Heart left ventricle (tissue), 16 donors: ENCODE measurements around the gene FAM217B. TPM values are rescaled to one million over a fixed set of nuclear protein-coding genes. Genes with fewer than 3 reads are reported as not detected.

Experiments
- ATAC-seq, 4 donors: fragments of 200-7000 bp; cut with Tn5 transposase; one replicate each; pipeline ENCODE4 v1.9.1; 2020 to 2022; ENCODE audit warnings: moderate library complexity in 4 of 4, mild to moderate bottlenecking in 3 of 4, moderate number of reproducible peaks in 1 of 4
- DNase-seq, 5 donors: peaks; one replicate each; pipeline ENCODE4 v3.0.0-alpha.2; 2020
- H3K27ac ChIP-seq, 12 donors: fragments of 200-600 bp; sonication (generic) in 4 of 12; one replicate each; pipeline versions ENCODE4 v1.5.0 to v1.8.0; 2016 to 2022; ENCODE audit warnings: mild to moderate bottlenecking in 2 of 12
- H3K27me3 ChIP-seq, 9 donors: fragments of 200-600 bp; sonication (generic) in 2 of 9; one replicate each; pipeline versions ENCODE4 v1.5.1 to v1.8.0; 2016 to 2022; ENCODE audit warnings: mild to moderate bottlenecking in 3 of 9
- H3K36me3 ChIP-seq, 9 donors: fragments of 200-600 bp; sonication (generic) in 2 of 9; one replicate each; pipeline versions ENCODE4 v1.5.0 to v1.8.0; 2018 to 2022; ENCODE audit warnings: mild to moderate bottlenecking in 2 of 9
- H3K4me1 ChIP-seq, 12 donors: fragments of 200-600 bp; sonication (generic) in 4 of 12; one replicate each; pipeline versions ENCODE4 v1.5.0 to v1.8.0; 2016 to 2022; ENCODE audit warnings: mild to moderate bottlenecking in 3 of 12
- H3K4me3 ChIP-seq, 12 donors: fragments of 200-600 bp; sonication (generic) in 4 of 12; one replicate each; pipeline versions ENCODE4 v1.5.0 to v1.8.0; 2017 to 2022; ENCODE audit warnings: mild to moderate bottlenecking in 9 of 12, moderate library complexity in 4 of 12
- H3K9me3 ChIP-seq, 12 donors: fragments of 200-600 bp; sonication (generic) in 4 of 12; one replicate each; pipeline versions ENCODE4 v1.5.0 to v1.8.0; 2016 to 2022; ENCODE audit warnings: mild to moderate bottlenecking in 1 of 12
- POLR2A ChIP-seq, 2 donors: fragments of 450-650 bp; IDR thresholded peaks; one replicate each; pipeline ENCODE4 v1.6.1; 2017; ENCODE audit warnings: antibody characterized with exemption in 2 of 2, mild to moderate bottlenecking in 2 of 2, moderate library complexity in 2 of 2
- WGBS, 4 donors: extraction: QIAGEN DNeasy Blood & Tissue Kit in 2 of 4; methylation state at CpG; one replicate each; pipeline versions ENCODE4 v1.1.5 to v1.1.7; 2013 to 2018; 5-methylcytosine and 5-hydroxymethylcytosine counted together
- intact Hi-C, 10 donors: fragments of 100-400 bp; cut with DNase I; formaldehyde crosslinking; loops; one replicate each; pipeline versions ENCODE4 v1.11.1 to v1.14.2; 2022
- polyA plus RNA-seq, 2 donors: library from polyadenylated mRNA; stranded (reverse); fragments of 200-250 nt; gene quantifications; one replicate each; pipeline ENCODE4 v1.2.3, GENCODE V29; 2013
- total RNA-seq, 9 donors: library from RNA; depleted of rRNA in 2 of 9; stranded (reverse); fragments of >200 nt in 2 of 9; fragmentation: NEBNext Ultra II Directional in 3 of 9; extraction: Animal tissue kit (Norgen Biotek cat#: 25700) in 3 of 9; gene quantifications; one replicate each; pipeline versions ENCODE4 v1.1.0 to v1.2.4, GENCODE V29; 2016 to 2023
- TF ChIP-seq, protein P1 (sequence below), 12 donors: fragments of 200-600 bp; sonication (generic) in 4 of 12; IDR thresholded peaks; one replicate each; pipeline versions ENCODE4 v1.5.0 to v1.8.0; 2018 to 2022; ENCODE audit warnings: antibody characterized with exemption in 12 of 12, mild to moderate bottlenecking in 5 of 12
- donor health status: ischemic (EF 13 %, LVEDD 7.1; RV severe dilation, severe dysfunction).
- donor health status: healthy with polysubstance abuse.
- donor health status: DM: no; HTN: yes; CAD: no.
- donor health status: DM: no; HTN: no; CAD: no.
- donor health status: ischemic (EF 25% LVEDD 6.9; RV normal size, moderate dysfunction).
- donor health status: ischemic (EF 25% LVEDD 5.7; RV mildly dilated, moderate dysfunction).
- donor health status: healthy.
- donor health status: DM: yes; HTN: yes; CAD: no.
- donor health status: ischemic (EF 35%, LVEDD 5.7; RV mildly dilated, moderate dysfunction).
- donor health status: nonischemic (EF 11% LVEDD 7.7; RV severe dilation, severe dysfunction).
- donor health status: DM: yes; HTN: yes; CAD: no.
- donor health status: PGD.
- donor health status: ischemic (EF 29% LVEDD 5.4; RV normal size, mild dysfunction).
- donor health status: nonischemic (EF 23%, LVEDD 6.1; RV moderate dilation, normal function).

FAM217B gene
- total and polyA plus RNA-seq, 11 donors = 5.8 to 38.0 (median 24.7) TPM

DNA sequence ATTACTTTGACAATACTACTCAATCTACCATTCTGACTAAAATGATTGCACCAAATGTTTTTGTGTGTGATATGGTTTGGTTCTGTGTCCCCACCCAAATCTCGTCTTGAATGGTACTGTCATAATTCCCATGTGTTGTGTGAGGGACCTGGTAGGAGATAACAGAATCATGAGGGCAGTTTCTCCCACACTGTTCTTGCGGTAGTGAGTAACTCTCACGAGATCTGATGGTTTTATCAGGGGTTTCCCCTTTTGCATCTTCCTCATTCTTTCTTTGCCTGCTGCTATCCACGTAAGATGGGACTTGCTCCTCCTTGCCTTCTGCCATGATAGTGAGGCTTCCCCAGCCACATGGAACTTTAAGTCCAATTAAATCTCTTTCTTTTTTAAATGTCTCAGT is 27.6 kb upstream of the FAM217B start:
- H3K4me3 ChIP-seq = no peak overlapping the region
- H3K27ac ChIP-seq = no peak overlapping the region
- no peaks in the 10 kb centered on the region for H3K36me3 ChIP-seq
- ATAC-seq (no peak), DNase-seq (no peak)
- TF ChIP-seq, protein P1, sequence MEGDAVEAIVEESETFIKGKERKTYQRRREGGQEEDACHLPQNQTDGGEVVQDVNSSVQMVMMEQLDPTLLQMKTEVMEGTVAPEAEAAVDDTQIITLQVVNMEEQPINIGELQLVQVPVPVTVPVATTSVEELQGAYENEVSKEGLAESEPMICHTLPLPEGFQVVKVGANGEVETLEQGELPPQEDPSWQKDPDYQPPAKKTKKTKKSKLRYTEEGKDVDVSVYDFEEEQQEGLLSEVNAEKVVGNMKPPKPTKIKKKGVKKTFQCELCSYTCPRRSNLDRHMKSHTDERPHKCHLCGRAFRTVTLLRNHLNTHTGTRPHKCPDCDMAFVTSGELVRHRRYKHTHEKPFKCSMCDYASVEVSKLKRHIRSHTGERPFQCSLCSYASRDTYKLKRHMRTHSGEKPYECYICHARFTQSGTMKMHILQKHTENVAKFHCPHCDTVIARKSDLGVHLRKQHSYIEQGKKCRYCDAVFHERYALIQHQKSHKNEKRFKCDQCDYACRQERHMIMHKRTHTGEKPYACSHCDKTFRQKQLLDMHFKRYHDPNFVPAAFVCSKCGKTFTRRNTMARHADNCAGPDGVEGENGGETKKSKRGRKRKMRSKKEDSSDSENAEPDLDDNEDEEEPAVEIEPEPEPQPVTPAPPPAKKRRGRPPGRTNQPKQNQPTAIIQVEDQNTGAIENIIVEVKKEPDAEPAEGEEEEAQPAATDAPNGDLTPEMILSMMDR (IDR thresholded peaks at IDR 0.05) = no peak
- no peak for TF ChIP-seq POLR2A (IDR thresholded peaks at IDR 0.05)
- H3K9me3 ChIP-seq = no peaks in the 10 kb centered on the region
- no peaks in the 10 kb centered on the region for H3K27me3 ChIP-seq
- intact Hi-C loops = no loop called here
- no peaks in the 10 kb centered on the region for H3K4me1 ChIP-seq
- WGBS, 4 donors = 71 to 79% (median 75%) methylated on average over 4 of the region's 4 CpGs

DNA sequence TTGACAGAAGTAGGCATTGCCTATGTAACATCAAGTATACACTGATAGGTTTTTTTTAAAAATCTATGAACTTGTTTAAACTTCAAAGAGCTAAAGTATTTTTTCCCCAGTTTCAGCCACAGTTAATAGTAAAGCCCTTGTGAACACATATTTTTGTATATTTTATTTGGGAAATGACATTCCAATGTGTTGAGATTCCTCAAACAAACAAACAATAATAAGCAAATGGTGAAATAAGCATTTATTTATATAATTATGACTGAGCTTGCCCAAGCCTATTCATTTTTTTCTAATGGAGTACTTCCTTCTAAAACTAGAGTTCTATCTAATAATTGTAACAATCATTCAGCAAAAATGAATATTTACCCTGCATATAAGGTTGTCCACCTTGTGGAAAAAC is 19.2 kb upstream of the FAM217B start:
- H3K27ac ChIP-seq = no peak overlapping the region
- DNase-seq (no peak), ATAC-seq (no peak)
- no peaks in the 10 kb centered on the region for H3K27me3 ChIP-seq
- H3K36me3 ChIP-seq = no peaks in the 10 kb centered on the region
- H3K9me3 ChIP-seq = no peaks in the 10 kb centered on the region
- TF ChIP-seq POLR2A (IDR thresholded peaks at IDR 0.05) = no peak
- TF ChIP-seq, protein P1 (IDR thresholded peaks at IDR 0.05) = no peak
- no peaks in the 10 kb centered on the region for H3K4me1 ChIP-seq
- intact Hi-C loops = no loop called here
- H3K4me3 ChIP-seq = no peak overlapping the region

DNA sequence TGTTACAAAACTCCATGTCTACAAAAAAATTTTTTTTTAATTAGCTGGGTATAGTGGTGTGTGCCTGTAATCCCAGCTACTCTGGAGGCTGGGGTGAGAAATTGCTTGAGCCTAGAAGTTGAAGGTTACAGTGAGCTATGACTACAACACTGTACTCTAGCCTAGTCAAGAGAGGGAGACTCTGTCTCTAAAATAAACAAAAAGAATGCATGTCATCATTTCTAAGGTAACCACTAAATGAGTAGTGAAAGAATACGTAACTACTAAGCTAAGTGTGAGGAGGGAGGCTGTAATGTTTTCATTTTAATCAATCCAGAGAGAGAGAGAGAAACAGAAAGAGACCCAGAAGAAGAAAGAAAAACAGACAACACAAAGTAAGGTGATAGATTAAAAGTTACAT is 16.7 kb upstream of the FAM217B start:
- ATAC-seq = no peak
- intact Hi-C loops = no loop called here
- 94 to 99% (median 94%) methylated on average over 1 of the region's 1 CpG for WGBS, 4 donors

DNA sequence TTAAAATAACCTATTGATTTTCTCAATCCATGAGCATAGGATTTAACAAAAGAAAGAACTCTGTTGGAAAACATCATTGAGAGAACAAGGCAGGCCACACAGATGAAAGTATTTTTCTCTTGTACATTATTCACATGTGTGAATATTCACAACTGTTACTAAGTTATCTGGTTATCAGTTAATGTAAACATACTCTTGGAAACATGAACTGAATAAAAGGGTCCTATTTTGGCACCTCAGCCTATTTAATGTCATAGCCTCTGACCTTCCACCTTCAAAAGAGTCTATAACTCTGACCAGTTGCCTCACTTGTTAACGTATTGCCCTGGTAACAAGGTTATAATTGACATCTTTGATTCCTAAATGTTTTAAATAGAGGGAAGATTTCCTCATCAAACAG is 14.8 kb upstream of the FAM217B start:
- no peak overlapping the region for H3K4me3 ChIP-seq
- no peaks in the 10 kb centered on the region for H3K27me3 ChIP-seq
- no peaks in the 10 kb centered on the region for H3K9me3 ChIP-seq
- ATAC-seq = no peak
- no peak overlapping the region for H3K27ac ChIP-seq
- no peaks in the 10 kb centered on the region for H3K4me1 ChIP-seq
- DNase-seq = no peak
- H3K36me3 ChIP-seq = no peaks in the 10 kb centered on the region
- 93 to 99% (median 95%) methylated on average over 1 of the region's 1 CpG for WGBS, 4 donors
- intact Hi-C loops = no loop called here
- TF ChIP-seq POLR2A (IDR thresholded peaks at IDR 0.05) = no peak
- TF ChIP-seq, protein P1 (IDR thresholded peaks at IDR 0.05) = no peak

More for the DNA sequence above, 16.7 kb upstream of the FAM217B start:
- no peaks in the 10 kb centered on the region for H3K9me3 ChIP-seq
- H3K36me3 ChIP-seq = no peaks in the 10 kb centered on the region
- H3K27ac ChIP-seq = no peak overlapping the region
- no peak for DNase-seq
- TF ChIP-seq, protein P1 (IDR thresholded peaks at IDR 0.05) = no peak
- TF ChIP-seq POLR2A (IDR thresholded peaks at IDR 0.05) = no peak
- H3K27me3 ChIP-seq = no peaks in the 10 kb centered on the region
- no peak overlapping the region for H3K4me3 ChIP-seq
- no peaks in the 10 kb centered on the region for H3K4me1 ChIP-seq
